Ureter (tissue), 1 donor: ENCODE measurements around the gene MED15. TPM values are rescaled to one million over a fixed set of nuclear protein-coding genes. Genes with fewer than 3 reads are reported as not detected.

ENCODE experiments used
- DNase-seq: peaks from one replicate; pipeline ENCODE4 v3.0.0-alpha.2; 2020; ENCODE audit warnings: low spot score
- total RNA-seq: library from RNA; stranded (reverse); gene quantifications from one replicate; pipeline ENCODE4 v1.2.4, GENCODE V29; 2023
- donor health status: DM: yes; HTN: yes; CAD: no.

MED15 gene
- total RNA-seq, 1 donor from 2014 or later = 119 TPM

DNA sequence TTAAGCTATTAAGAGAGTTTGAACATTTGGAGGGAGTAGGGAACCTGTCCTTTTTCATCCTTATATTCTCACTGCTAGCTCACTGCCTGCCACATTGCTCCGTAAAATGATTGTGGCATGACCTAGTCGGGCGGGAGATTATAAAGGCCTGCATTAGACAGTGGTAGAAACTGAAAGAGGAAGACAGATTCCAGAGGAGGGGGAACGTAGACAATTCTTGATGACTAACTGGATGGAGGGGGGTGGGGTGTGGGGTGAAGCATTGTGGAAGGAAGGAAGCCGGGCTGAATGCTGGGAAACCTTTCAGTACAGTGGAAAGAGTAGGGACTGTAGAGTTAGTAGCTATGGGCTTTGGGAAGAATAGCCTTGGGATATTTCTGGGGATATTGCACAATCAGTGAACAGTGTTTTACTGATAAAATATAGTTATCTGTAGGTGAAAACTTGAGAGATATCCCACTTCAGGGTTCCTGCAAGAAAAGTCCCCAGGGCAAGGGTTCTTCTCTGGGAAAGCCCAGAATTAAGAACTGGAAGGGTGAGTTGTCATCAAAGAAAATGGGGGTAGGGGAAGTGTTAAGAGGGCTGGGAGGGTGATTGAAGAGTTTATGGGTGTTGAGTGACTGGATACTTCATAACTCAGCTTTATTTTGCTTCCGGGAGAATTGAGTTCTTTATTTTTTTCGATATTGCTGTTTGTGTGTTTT is 2.1 kb downstream of the MED15 start:
- peak; percentile 88 for DNase-seq

DNA sequence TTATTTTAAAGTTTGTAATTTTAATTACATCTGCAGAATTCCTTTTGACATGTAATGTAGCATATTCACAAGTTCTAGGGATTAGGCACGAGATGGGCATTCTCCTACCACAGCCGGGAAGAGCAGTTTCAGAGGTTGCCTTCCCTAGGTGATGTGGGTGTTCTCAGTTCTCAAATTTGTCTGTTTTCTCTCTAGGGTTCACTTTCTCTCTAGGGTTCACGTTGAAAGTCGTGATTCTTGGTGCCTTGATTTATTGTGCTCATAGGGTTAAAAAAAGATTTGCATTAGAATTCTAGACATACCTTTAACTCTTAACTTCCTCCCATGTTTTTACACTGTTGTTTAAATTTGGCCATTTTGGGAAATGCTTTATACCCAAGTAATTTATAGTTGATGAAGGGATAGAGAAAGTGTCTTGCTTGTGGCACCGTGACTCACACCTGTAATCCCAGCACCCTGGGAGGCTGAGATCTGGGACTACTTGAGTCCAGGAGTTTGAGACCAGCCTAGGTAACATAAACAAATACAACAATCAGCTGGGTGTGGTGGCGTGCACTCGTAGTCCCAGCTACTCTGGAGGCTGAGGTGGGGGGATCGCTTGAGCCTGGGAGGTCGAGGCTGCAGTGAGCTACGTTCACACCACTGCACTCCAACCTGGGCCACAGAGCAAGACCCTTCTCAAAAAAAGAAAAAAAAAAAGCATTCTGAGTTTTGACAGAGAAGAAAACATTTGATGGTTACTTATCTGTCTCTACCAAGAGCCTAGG is 3.6 kb downstream of the MED15 start:
- no peak for DNase-seq

- DNase-seq = no peak
These were observed 4.3 kb downstream of the MED15 start for GRCh38 chr22:20511578-20512229.

GRCh38 chr22:20514658-20515406 is 7.4 kb downstream of the MED15 start:
- DNase-seq = no peak

DNA sequence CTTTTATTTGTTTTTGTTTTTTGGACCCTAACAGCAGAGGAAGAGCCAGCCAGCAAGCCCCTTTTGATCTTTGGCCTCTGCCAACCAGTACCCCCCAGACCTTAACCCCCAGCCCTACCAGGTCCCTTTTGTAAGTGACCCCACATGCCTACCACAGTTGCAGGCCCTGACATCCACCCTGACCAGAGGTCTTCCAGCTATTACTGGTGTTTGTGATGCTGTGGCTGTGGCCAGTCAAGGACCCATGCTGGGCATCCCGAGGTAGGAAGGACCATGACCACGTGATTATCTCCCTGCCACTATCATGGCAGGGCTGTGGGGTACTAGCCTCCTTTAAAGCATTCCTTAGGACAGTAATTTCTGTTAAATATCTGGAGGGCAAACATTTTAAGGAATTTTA is 9.0 kb downstream of the MED15 start:
- DNase-seq = no peak

- no peak for DNase-seq
These were observed 10.0 kb downstream of the MED15 start for GRCh38 chr22:20517422-20517821.

GRCh38 chr22:20517841-20518592 is 10.6 kb downstream of the MED15 start:
- no peak for DNase-seq

DNA sequence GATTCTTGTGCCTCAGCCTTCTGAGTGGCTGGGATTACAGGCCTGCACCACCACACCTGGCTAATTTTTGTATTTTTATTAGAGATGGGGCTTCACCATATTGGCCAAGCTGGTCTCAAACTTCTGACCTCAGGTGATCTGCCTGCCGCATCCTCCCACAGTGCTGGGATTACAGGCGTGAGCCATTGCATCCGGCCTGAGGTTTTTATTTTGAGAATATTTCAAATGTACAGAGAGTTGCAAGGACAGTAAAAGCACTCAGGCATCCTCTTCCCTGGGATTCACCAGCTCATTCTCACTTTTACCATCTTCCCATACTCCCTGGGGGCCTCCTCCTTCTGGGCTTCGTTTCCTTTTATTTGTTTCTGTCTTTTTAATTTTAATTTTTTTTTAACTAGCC is 12.1 kb downstream of the MED15 start:
- DNase-seq = no peak

GRCh38 chr22:20520093-20520511 is 12.7 kb downstream of the MED15 start:
- no peak for DNase-seq

- no peak for DNase-seq
These were observed 15.0 kb downstream of the MED15 start for GRCh38 chr22:20522134-20523004.

DNA sequence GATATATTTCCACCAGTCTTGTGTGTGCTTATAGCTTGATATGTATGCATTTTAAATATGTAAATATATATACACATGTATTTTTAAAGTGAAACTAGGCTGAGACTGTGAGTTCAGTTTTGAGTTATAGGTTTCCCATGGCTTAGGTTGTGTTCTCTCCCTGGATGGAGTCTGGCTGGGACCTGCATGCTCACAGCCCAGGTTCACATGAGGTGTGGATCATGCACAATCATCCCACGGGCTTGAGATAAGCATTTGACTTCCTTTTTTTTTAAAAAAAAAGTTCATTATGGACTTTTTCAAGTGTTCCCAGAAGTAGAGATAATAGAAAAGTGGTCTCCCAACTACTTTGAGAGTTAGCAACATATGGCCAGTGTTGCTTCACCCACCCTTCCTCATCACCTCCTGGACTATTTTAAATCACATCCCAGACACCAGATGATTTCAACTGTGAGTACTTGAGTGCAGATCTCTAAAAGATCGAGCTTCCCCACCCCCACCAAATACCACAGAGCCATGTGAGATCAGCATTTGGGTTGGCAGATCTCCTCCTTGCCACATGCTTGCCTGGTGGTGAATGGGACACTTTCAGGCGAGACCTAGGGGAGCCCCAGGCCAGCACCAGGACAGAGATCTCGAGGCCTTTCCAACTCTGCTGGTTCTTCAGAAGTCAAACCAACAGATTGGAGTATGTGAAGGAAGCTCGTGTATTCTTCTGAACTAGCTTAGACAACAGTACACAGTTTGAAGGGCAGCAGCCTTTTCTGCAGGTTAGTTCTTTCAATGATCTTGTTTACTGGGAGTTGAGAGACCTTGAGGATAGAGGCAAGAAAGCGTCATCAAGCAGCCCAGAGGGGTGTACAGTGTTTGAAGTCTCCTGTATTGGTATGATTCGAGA is 15.9 kb downstream of the MED15 start:
- DNase-seq = no peak

DNA sequence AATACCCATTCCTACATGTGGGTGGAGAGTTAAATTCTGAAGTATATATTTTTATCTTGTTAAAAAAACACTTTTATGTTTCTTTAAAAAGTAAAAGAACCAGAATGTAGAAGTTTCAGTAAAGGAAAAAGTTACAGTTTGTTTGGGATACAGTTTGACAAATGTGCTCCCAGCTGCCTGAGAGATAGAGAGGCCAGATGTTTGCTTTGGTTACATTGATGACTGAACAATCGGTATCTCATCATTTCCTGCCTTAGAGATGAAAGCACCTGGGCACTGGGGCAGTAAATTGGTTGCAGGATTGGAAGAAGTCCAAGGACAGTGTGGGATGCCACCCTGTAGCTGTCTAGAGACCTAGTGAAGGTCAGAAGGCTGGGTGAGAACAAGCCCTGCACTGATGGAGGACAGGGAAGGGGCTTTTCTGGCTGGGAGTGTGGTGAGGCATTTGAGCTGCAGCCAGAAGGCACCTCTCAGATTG is 16.6 kb downstream of the MED15 start:
- no peak for DNase-seq

DNA sequence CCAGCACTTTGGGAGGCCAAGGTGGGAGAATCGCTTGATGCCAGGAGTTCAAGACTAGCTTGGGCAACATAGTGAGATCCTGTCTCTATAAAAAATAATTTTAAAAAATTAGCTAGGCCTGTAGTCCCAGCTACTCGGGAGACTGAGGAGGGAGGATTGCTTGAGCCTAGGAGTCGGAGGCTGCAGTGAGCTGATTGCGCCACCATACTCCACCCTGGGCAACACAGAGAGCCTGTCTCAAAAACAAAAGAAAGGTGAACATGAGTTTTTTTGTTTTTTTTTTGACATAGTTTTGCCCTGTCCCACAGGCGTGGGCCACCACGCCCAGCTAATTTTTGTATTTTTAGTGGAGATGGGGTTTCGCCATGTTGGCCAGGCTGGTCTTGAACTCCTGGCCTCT is 17.6 kb downstream of the MED15 start:
- no peak for DNase-seq

- DNase-seq = no peak
These were observed 18.9 kb downstream of the MED15 start for GRCh38 chr22:20526305-20526627.

GRCh38 chr22:20526628-20527355 is 19.4 kb downstream of the MED15 start:
- no peak for DNase-seq

DNA sequence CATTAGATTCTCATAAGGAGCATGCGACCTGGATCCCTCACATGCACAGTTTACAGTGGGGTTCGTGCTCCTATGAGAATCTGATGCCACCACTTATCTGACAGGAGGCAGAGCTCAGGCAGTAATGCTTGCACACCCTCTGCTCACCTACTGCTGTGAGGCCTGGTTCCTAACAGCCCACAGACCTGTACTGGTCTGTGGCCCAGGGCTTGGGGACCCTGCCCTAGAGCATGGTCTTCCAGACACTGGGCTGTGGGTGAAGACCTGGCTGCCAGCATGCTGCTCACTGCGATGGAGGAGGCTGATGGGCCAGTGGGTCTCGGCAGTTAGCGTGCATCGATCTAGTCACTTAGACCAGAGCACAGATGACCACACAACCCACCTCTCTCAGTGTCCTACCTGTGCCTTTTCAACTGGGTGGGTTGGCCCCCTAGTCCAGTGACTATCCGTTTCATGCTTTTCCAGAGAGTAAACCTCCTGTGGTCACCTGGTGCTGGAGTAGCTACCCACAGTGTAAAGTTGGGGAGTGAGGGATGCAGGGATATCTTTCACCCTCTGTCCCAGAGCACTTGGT is 21.1 kb downstream of the MED15 start:
- DNase-seq = no peak

- no peak for DNase-seq
These were observed 23.2 kb downstream of the MED15 start for GRCh38 chr22:20530368-20531153.

DNA sequence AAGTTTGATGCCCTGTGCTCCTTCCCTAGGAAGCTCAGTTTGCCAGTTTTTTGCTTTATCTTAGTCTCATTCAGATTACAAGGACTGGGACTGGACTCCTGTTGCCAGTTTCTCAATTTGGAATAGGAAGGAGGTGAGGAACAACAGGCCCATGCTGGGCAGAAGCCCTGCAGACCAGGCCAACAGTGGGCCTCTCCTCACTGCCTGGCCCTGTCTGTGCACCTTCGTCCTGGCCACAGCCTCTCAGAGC is 23.7 kb downstream of the MED15 start:
- DNase-seq = no peak
